ENCODE results near the gene RIMBP2. TPM values are rescaled to one million over a fixed set of nuclear protein-coding genes. Genes with fewer than 3 reads are reported as not detected.

Gene RIMBP2
- polyA plus RNA-seq, 1 of the 3 experiments (the other 2 are of a cell fraction) = 0.90 TPM

DNA sequence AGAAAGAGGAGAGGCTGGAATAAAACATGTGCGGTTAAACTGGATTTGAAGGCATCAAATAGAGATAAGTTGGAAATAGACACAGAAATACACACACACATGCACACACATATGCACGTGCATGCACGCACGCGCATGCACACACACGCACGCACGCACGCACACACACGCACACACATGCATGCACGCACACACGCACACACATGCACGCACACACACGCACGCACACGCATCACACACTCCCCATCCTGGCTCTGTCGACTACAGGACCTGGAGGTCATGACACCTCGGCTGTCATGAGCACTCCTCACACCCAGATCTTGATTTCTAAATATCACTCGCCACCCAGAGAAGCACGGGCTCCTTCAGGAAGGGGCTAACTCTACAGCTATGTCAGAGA lies 51.8 kb downstream of the RIMBP2 start:
- no peaks in the 10 kb centered on the region for H4K20me1 ChIP-seq (ENCODE audit: insufficient read depth)
- H3K36me3 ChIP-seq (replicated peaks in 1 of 2; ENCODE audit: control insufficient read depth in 1 of 2, insufficient read depth in 2 of 2, low read length in 1 of 2) = no peaks in the 10 kb centered on the region
- no peaks in the 10 kb centered on the region for H3K9me3 ChIP-seq
- ChIA-PET CTCF (no interaction called here), POLR2A (no interaction called here)
- H3F3A ChIP-seq (replicated peaks; ENCODE audit: insufficient read depth) = no peaks in the 10 kb centered on the region
- no peak overlapping the region for H2AFZ ChIP-seq (ENCODE audit: low read depth)
- no peaks in the 10 kb centered on the region for H3K9me2 ChIP-seq
- H3K9ac ChIP-seq = no peak overlapping the region
- H3K4me1 ChIP-seq (ENCODE audit: control insufficient read depth in 1 of 2, insufficient read depth in 2 of 2, low read depth in 1 of 2, low read length in 1 of 2) = peaks cover 0 to 37% of the 10 kb centered on the region in 2 experiments; a peak in 1 of 4 replicates
- TF ChIP-seq RCOR1 (IDR thresholded peaks at IDR 0.05; ENCODE audit: low read length) (no peak), RAD21 (IDR thresholded peaks at IDR 0.05; ENCODE audit: low read length) (no peak), RFX5 (IDR thresholded peaks at IDR 0.05; ENCODE audit: low read length) (no peak), CHD2 (IDR thresholded peaks at IDR 0.05; ENCODE audit: low read length, partially characterized antibody) (no peak), TAF1 (IDR thresholded peaks at IDR 0.05; ENCODE audit: borderline replicate concordance, low read depth, low read length) (no peak)
- TF ChIP-seq, protein P1, sequence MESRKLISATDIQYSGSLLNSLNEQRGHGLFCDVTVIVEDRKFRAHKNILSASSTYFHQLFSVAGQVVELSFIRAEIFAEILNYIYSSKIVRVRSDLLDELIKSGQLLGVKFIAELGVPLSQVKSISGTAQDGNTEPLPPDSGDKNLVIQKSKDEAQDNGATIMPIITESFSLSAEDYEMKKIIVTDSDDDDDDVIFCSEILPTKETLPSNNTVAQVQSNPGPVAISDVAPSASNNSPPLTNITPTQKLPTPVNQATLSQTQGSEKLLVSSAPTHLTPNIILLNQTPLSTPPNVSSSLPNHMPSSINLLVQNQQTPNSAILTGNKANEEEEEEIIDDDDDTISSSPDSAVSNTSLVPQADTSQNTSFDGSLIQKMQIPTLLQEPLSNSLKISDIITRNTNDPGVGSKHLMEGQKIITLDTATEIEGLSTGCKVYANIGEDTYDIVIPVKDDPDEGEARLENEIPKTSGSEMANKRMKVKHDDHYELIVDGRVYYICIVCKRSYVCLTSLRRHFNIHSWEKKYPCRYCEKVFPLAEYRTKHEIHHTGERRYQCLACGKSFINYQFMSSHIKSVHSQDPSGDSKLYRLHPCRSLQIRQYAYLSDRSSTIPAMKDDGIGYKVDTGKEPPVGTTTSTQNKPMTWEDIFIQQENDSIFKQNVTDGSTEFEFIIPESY (IDR thresholded peaks at IDR 0.05; ENCODE audit: borderline replicate concordance, low read depth) = no peak
- WGBS (ENCODE audit: low lambda C conversion rate) = 58% methylated on average over 20 of the region's 20 CpGs
- H3K79me2 ChIP-seq (ENCODE audit: insufficient read depth) = no peaks in the 10 kb centered on the region
- no peak for DNase-seq
- H3K27me3 ChIP-seq (ENCODE audit: insufficient read depth) = no peaks in the 10 kb centered on the region
- H3K27ac ChIP-seq (ENCODE audit: low read depth in 2 of 2, low read length in 1 of 2) = no peak overlapping the region
- no peak overlapping the region for H3K4me3 ChIP-seq (ENCODE audit: low read depth in 2 of 2, low read length in 1 of 2)
- no peak overlapping the region for H3K4me2 ChIP-seq

DNA sequence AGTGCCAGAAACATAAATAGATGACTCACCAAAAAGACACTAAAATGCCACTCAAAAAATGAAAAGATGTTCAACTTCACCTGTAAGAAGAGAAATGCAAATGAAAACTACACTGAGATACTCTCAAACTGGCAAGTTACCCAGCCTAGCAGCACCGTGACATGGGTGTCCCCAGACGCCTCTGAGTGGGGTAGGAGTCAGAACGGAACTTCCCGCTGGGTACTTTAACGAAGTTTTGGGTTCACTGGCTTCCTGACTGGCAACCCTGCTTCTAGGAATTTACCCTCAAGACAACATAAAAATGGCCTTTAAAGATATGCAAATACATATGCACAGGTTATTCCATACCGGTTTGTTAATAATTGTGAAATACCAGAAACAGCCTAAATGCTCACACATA lies 52.6 kb downstream of the RIMBP2 start:
- H2AFZ ChIP-seq (ENCODE audit: low read depth) = no peak overlapping the region
- peaks cover 0 to 34% of the 10 kb centered on the region in 2 experiments; a peak in 1 of 4 replicates for H3K4me1 ChIP-seq (ENCODE audit: control insufficient read depth in 1 of 2, insufficient read depth in 2 of 2, low read depth in 1 of 2, low read length in 1 of 2)
- no peak overlapping the region for H3K4me2 ChIP-seq
- H3K36me3 ChIP-seq (replicated peaks in 1 of 2; ENCODE audit: control insufficient read depth in 1 of 2, insufficient read depth in 2 of 2, low read length in 1 of 2) = no peaks in the 10 kb centered on the region
- ChIA-PET POLR2A (no interaction called here), CTCF (interaction anchor here (2.8 kb wide), 1 partner anchor 84 kb away, joined by 12 read pairs; no protein-coding TSS in a partner anchor)
- no peaks in the 10 kb centered on the region for H3K9me3 ChIP-seq
- H3K9me2 ChIP-seq = no peaks in the 10 kb centered on the region
- H3K27ac ChIP-seq (ENCODE audit: low read depth in 2 of 2, low read length in 1 of 2) = no peak overlapping the region
- no peaks in the 10 kb centered on the region for H3K27me3 ChIP-seq (ENCODE audit: insufficient read depth)
- 45% methylated on average over 6 of the region's 6 CpGs for WGBS (ENCODE audit: low lambda C conversion rate)
- H3K9ac ChIP-seq = no peak overlapping the region
- DNase-seq = no peak
- no peaks in the 10 kb centered on the region for H3K79me2 ChIP-seq (ENCODE audit: insufficient read depth)
- H3K4me3 ChIP-seq (ENCODE audit: low read depth in 2 of 2, low read length in 1 of 2) = no peak overlapping the region
- H3F3A ChIP-seq (replicated peaks; ENCODE audit: insufficient read depth) = no peaks in the 10 kb centered on the region
- no peaks in the 10 kb centered on the region for H4K20me1 ChIP-seq (ENCODE audit: insufficient read depth)
- TF ChIP-seq SMC3 (IDR thresholded peaks at IDR 0.05; ENCODE audit: low read depth, low read length) = no peak
- no peak for TF ChIP-seq RCOR1 (IDR thresholded peaks at IDR 0.05; ENCODE audit: low read length)
- no peak for TF ChIP-seq RXRA (IDR thresholded peaks at IDR 0.05; ENCODE audit: borderline replicate concordance, low read depth)
- TF ChIP-seq TAF1 (IDR thresholded peaks at IDR 0.05; ENCODE audit: borderline replicate concordance, low read depth, low read length) = no peak
- TF ChIP-seq MXI1 (IDR thresholded peaks at IDR 0.05; ENCODE audit: low read depth, low read length) = no peak

Data from SK-N-SH (cell line).